B cell (primary cell): Measurements from ENCODE around the gene IBA57. TPM values are rescaled to one million over a fixed set of nuclear protein-coding genes. Genes with fewer than 3 reads are reported as not detected.

Experiments used
- ATAC-seq: fragments of 200-7000 bp; cut with Tn5 transposase; one replicate; pipeline ENCODE4 v1.10.0; 2021; ENCODE audit warnings: low read depth, mild to moderate bottlenecking, moderate number of reproducible peaks, moderate library complexity
- CTCF ChIA-PET: fragments of 350-600 bp; sonication (Branson Sonifier 250); formaldehyde crosslinking; loops from one replicate; lab custom pipeline; 2021; ENCODE audit warnings: antibody characterized with exemption, inconsistent platforms; lab: Charles Lee
- POLR2A ChIA-PET: fragments of 350-600 bp; sonication (Branson Sonifier 250); formaldehyde crosslinking; loops from one replicate; lab custom pipeline; 2021; ENCODE audit warnings: antibody characterized with exemption; lab: Charles Lee
- DNase-seq: peaks from one replicate; pipeline ENCODE4 v3.0.0; 2013
- H2AFZ ChIP-seq: 2 replicates; pipeline ENCODE4 v1.6.1; 2012; ENCODE audit warnings: mild to moderate bottlenecking, low read depth, low read length; ENCODE audit not compliant: insufficient read depth, poor library complexity, severe bottlenecking
- H3K27ac ChIP-seq, 2 donors: 1 replicate in 1 of 2; 2 replicates in 1 of 2; pipeline ENCODE4 v1.5.1; 2012 to 2013; ENCODE audit warnings: low read length in 2 of 2, mild to moderate bottlenecking in 2 of 2, moderate library complexity in 1 of 2
- H3K27me3 ChIP-seq, 4 experiments: fragments of 200-600 bp in 1 of 4; sonication (generic) in 1 of 4; replicated peaks in 1 of 4; 1 replicate in 2 of 4; 2 replicates in 2 of 4; pipeline versions ENCODE4 v1.6.1 to v1.7.0; 2013 to 2016; ENCODE audit warnings: low read length in 3 of 4, mild to moderate bottlenecking in 2 of 4, mixed read lengths in 1 of 4, moderate library complexity in 1 of 4; ENCODE audit not compliant: insufficient read depth in 4 of 4, control insufficient read depth in 3 of 4; ENCODE audit errors: control extremely low read depth in 1 of 4
- H3K36me3 ChIP-seq, 2 experiments: replicated peaks in 1 of 2; 1 replicate in 1 of 2; 2 replicates in 1 of 2; pipeline versions ENCODE4 v1.6.1 to v1.7.1; 2013; ENCODE audit warnings: low read length in 1 of 2; ENCODE audit not compliant: insufficient read depth in 2 of 2, control insufficient read depth in 1 of 2; ENCODE audit errors: control extremely low read depth in 1 of 2, extremely low read depth in 1 of 2
- H3K4me1 ChIP-seq, 2 donors: fragments of 200-600 bp in 1 of 2; sonication (generic) in 1 of 2; 1 replicate in 1 of 2; 2 replicates in 1 of 2; pipeline versions ENCODE4 v1.5.1 to v1.6.1; 2013 to 2017; ENCODE audit warnings: low read length in 2 of 2; ENCODE audit not compliant: control insufficient read depth in 2 of 2, insufficient read depth in 2 of 2
- H3K4me2 ChIP-seq: replicated peaks from 2 replicates; pipeline ENCODE3; 2012; ENCODE audit warnings: mild to moderate bottlenecking, low read depth, low read length; ENCODE audit not compliant: poor library complexity, severe bottlenecking
- H3K4me3 ChIP-seq, 5 experiments: fragments of 200-600 bp in 1 of 5; sonication (generic) in 1 of 5; 1 replicate in 3 of 5; 2 replicates in 2 of 5; pipeline versions ENCODE4 v1.5.1 to v1.7.0; 2011 to 2016; ENCODE audit warnings: low read length in 4 of 5, mild to moderate bottlenecking in 4 of 5, low read depth in 2 of 5, control low read depth in 1 of 5, moderate library complexity in 1 of 5; ENCODE audit not compliant: insufficient read depth in 1 of 5; ENCODE audit errors: control extremely low read depth in 1 of 5, extremely low read depth in 1 of 5
- H3K79me2 ChIP-seq: fragments of 200-600 bp; sonication (generic); one replicate; pipeline ENCODE4 v1.6.0; 2016; ENCODE audit warnings: low read length; ENCODE audit not compliant: control insufficient read depth, insufficient read depth
- H3K9ac ChIP-seq: fragments of 200-600 bp; sonication (generic); 2 replicates; pipeline ENCODE4 v1.6.1; 2017; ENCODE audit warnings: mild to moderate bottlenecking, low read length, moderate library complexity
- H3K9me3 ChIP-seq, 3 donors: one replicate each; pipeline versions ENCODE4 v1.6.1 to v1.7.1; 2013; ENCODE audit warnings: low read length in 2 of 3; ENCODE audit not compliant: control insufficient read depth in 2 of 3, insufficient read depth in 1 of 3; ENCODE audit errors: control extremely low read depth in 1 of 3
- H4K20me1 ChIP-seq: 2 replicates; pipeline ENCODE4 v1.6.0; 2012; ENCODE audit warnings: mild to moderate bottlenecking, low read length; ENCODE audit not compliant: insufficient read depth, control insufficient read depth, poor library complexity, severe bottlenecking
- H3K27ac Mint-ChIP-seq: one replicate; pipeline ENCODE4 v1.8.0; 2021; ENCODE audit warnings: mixed read lengths
- H3K27me3 Mint-ChIP-seq: one replicate; pipeline ENCODE4 v1.8.0; 2021; ENCODE audit warnings: mixed read lengths
- H3K4me1 Mint-ChIP-seq: one replicate; pipeline ENCODE4 v1.8.0; 2021; ENCODE audit warnings: mixed read lengths
- H3K4me3 Mint-ChIP-seq: one replicate; pipeline ENCODE4 v1.8.0; 2021; ENCODE audit warnings: mixed read lengths
- H3K9me3 Mint-ChIP-seq: one replicate; pipeline ENCODE4 v1.8.0; 2022; ENCODE audit warnings: mixed read lengths; ENCODE audit not compliant: insufficient read depth
- EZH2 ChIP-seq: IDR thresholded peaks from 2 replicates; pipeline ENCODE4 v1.6.1; 2012; ENCODE audit warnings: borderline replicate concordance, low read depth, mild to moderate bottlenecking, moderate library complexity, low read length; ENCODE audit not compliant: insufficient read depth, poor library complexity, severe bottlenecking
- WGBS: methylation state at CpG from one replicate; pipeline ENCODE4 v1.1.5; 2013; ENCODE audit warnings: missing lambda C conversion rate; ENCODE audit not compliant: insufficient coverage; 5-methylcytosine and 5-hydroxymethylcytosine counted together
- intact Hi-C: fragments of 100-400 bp; cut with micrococcal nuclease; formaldehyde crosslinking; loops from one replicate; pipeline ENCODE4 v1.10.0; 2022
- polyA plus RNA-seq: library from polyadenylated mRNA; depleted of rRNA; stranded (reverse); fragments of >200 nt; gene quantifications from 2 replicates; pipeline ENCODE4 v1.2.3, GENCODE V29; 2012
- total RNA-seq, 2 donors: library from RNA; stranded (reverse); fragments of 120-200 nt in 1 of 2; gene quantifications; 1 replicate in 1 of 2; 2 replicates in 1 of 2; pipeline versions ENCODE4 v1.2.3 to v1.2.4, GENCODE V29; 2013 to 2022
- TF ChIP-seq, protein P1 (sequence below): fragments of 200-600 bp; IDR thresholded peaks from one replicate; pipeline ENCODE4 v1.8.0; 2022; ENCODE audit warnings: antibody characterized with exemption, mild to moderate bottlenecking

The IBA57 gene
- total and polyA plus RNA-seq, 2 donors (not counting 1 experiment from before 2014, with no cell fraction given), result 5.2 to 12.8 TPM

DNA sequence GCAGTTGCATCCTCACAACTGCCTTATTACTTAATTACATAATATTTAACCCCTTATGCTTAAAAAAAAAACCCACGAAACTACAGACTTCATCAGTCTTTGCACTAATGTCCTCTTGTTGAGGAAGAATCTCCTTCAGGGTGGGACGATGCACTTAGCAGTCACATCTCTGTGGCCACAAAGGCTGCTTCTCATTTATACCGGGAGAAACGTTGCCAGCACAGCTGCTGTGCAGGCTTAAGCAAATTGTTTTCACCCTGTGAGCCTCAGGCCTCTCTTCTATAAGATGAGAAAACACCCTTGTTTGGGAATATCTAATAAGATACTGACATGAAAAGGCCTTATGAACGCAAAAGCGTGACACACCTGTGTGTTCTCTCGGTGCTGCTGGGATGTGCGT lies 39.4 kb downstream of the IBA57 start:
- H3K9me3 Mint-ChIP-seq, result no peaks in the 10 kb centered on the region
- no peaks in the 10 kb centered on the region for H3K4me1 Mint-ChIP-seq
- H3K27ac Mint-ChIP-seq, result no peak overlapping the region
- no peaks in the 10 kb centered on the region for H3K4me1 ChIP-seq
- intact Hi-C loops, result no loop called here
- no peak overlapping the region for H3K4me3 Mint-ChIP-seq
- H3K4me2 ChIP-seq, result no peak overlapping the region
- H3K27me3 Mint-ChIP-seq, result peaks cover 3% of the 10 kb centered on the region
- DNase-seq (no peak), ATAC-seq (no peak)
- H3K4me3 ChIP-seq, result no peak overlapping the region
- H3K27ac ChIP-seq, result no peak overlapping the region
- H3K36me3 ChIP-seq, result no peaks in the 10 kb centered on the region
- H2AFZ ChIP-seq, result no peak overlapping the region
- WGBS, result 60% methylated on average over 4 of the region's 8 CpGs
- no peak overlapping the region for H3K9ac ChIP-seq
- peaks cover 0 to 18% (median 0%) of the 10 kb centered on the region in 4 experiments for H3K27me3 ChIP-seq
- CTCF ChIA-PET, result no interaction called here
- H4K20me1 ChIP-seq, result no peaks in the 10 kb centered on the region
- POLR2A ChIA-PET, result no interaction called here
- TF ChIP-seq, protein P1, sequence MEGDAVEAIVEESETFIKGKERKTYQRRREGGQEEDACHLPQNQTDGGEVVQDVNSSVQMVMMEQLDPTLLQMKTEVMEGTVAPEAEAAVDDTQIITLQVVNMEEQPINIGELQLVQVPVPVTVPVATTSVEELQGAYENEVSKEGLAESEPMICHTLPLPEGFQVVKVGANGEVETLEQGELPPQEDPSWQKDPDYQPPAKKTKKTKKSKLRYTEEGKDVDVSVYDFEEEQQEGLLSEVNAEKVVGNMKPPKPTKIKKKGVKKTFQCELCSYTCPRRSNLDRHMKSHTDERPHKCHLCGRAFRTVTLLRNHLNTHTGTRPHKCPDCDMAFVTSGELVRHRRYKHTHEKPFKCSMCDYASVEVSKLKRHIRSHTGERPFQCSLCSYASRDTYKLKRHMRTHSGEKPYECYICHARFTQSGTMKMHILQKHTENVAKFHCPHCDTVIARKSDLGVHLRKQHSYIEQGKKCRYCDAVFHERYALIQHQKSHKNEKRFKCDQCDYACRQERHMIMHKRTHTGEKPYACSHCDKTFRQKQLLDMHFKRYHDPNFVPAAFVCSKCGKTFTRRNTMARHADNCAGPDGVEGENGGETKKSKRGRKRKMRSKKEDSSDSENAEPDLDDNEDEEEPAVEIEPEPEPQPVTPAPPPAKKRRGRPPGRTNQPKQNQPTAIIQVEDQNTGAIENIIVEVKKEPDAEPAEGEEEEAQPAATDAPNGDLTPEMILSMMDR, result no peak
- no peak for TF ChIP-seq EZH2
- H3K9me3 ChIP-seq, result peaks cover 0 to 4% (median 3%) of the 10 kb centered on the region in 3 donors
- no peaks in the 10 kb centered on the region for H3K79me2 ChIP-seq

DNA sequence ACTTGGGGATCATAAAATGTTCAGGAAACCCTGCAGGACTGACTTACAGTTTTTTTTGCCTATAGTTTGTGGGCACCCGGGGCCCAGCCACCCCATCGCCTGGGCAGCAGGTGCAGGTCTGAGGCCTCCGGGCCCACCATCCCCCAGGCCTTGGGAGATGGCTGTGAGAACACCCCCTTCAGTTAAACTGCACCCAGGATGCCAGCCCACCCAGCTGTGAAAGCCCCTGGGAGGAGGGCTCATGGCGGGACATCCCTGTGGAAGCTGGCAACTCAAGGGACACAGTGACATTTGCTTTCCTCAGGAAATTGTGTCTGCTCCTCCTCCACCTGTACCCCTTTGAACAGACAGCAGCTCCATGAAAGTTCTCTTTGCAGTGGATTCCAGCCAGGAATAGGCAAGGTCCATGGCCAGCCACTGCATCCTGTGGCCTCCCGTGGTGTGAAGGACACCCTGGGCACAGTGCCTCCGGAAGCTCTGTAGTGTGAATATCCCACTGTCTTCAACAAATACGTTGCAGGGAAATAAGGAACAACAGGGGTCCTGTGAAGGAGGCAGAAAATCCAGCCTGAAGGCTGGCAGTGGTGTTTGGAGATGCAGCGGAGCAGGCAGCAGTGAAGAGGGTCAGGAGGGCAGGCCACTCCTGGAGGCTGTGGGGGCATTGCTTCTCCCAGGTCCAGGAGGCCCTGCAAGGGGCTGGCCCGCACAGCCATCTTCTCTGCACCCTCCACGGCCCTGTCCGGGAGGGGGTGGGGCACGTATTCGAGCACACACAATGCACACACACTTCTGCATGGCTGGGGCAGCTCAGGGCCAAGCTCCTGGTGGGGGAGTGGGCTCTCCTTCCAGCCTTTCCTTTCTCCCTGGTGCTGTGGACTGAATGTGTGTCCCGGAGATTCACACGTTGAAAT lies 40.2 kb downstream of the IBA57 start:
- ChIA-PET POLR2A (no interaction called here), CTCF (no interaction called here)
- no peaks in the 10 kb centered on the region for H3K9me3 Mint-ChIP-seq
- no peak overlapping the region for H3K4me3 Mint-ChIP-seq
- TF ChIP-seq EZH2, result no peak
- TF ChIP-seq, protein P1, result no peak
- no peaks in the 10 kb centered on the region for H3K4me1 Mint-ChIP-seq
- H4K20me1 ChIP-seq, result no peaks in the 10 kb centered on the region
- ATAC-seq (no peak), DNase-seq (no peak)
- 70% methylated on average over 8 of the region's 15 CpGs for WGBS
- H3K79me2 ChIP-seq, result no peaks in the 10 kb centered on the region
- H3K36me3 ChIP-seq, result no peaks in the 10 kb centered on the region
- H3K27me3 Mint-ChIP-seq, result peaks cover 3% of the 10 kb centered on the region
- H2AFZ ChIP-seq, result no peak overlapping the region
- H3K4me1 ChIP-seq, result no peaks in the 10 kb centered on the region
- H3K9me3 ChIP-seq, result no peaks in the 10 kb centered on the region
- no peak overlapping the region for H3K4me2 ChIP-seq
- H3K27ac ChIP-seq, result no peak overlapping the region
- H3K27ac Mint-ChIP-seq, result no peak overlapping the region
- peaks cover 0 to 18% (median 0%) of the 10 kb centered on the region in 4 experiments for H3K27me3 ChIP-seq
- H3K9ac ChIP-seq, result no peak overlapping the region
- no peak overlapping the region for H3K4me3 ChIP-seq
- intact Hi-C loops, result no loop called here
